ENCODE measurements around the gene SMARCD2.

The SMARCD2 gene

DNA sequence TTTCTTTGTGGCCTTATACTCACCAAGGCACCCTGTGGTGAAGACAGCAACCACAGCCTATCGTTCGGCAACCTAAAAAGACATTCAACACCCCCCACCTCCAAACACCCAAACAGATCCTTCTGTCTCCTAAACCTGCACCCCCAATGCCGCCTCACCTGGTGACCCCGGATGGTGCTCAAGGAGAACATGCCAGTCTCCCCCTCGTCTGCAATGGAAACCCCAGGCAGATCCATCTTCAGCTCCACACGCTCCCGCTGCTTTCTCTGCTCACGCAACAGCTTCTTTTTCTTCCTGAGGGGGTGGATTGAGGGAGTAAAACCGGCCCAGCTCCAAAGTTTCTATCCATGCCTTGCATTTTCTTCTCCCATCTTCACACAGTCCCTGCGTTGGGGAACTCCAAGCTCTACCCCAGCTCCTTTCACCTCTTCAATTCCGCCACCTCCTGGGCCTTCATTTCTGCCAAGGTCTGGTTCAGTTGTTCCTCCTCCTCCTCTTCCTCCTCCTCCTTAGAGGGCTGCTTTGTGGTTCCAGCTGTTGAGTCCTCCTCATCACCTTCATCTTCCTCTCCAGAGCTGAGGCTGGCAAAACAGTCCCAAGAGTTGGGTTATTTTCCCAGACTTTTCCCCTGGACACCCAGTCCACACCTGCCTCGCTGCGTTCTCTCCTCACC, 18.7 kb downstream of the SMARCD2 start:
- DNase-seq: no peak
- Histone ChIP-seq H3K4me3 (ENCODE audit: low read length) (no peak overlapping the region), H3K9me3 (replicated peaks; ENCODE audit: insufficient read depth, low read length) (no peaks in the 10 kb centered on the region), H3K9me2 (replicated peaks; ENCODE audit: insufficient read depth, low read length) (no peaks in the 10 kb centered on the region), H3K36me3 (replicated peaks; ENCODE audit: insufficient read depth, low read length) (peaks cover 6% of the 10 kb centered on the region; the same call in 1 of the 2 replicates), H3K27me3 (replicated peaks; ENCODE audit: insufficient read depth, low read length) (no peaks in the 10 kb centered on the region), H2AFZ (ENCODE audit: low read length) (no peak overlapping the region), H4K20me1 (ENCODE audit: insufficient read depth, low read length) (no peaks in the 10 kb centered on the region), H3K79me2 (ENCODE audit: low read length) (peaks cover 52% of the 10 kb centered on the region), H3K27ac (ENCODE audit: low read length) (no peak overlapping the region), H3K9ac (ENCODE audit: low read length) (no peak overlapping the region), H3F3A (ENCODE audit: insufficient read depth, low read length) (no peaks in the 10 kb centered on the region; the same call in 1 of the 2 replicates), H3K4me1 (ENCODE audit: low read length) (peaks cover 10% of the 10 kb centered on the region), H3K4me2 (ENCODE audit: low read depth, low read length) (no peak overlapping the region)
- TF ChIP-seq EZH2phosphoT487 (IDR thresholded peaks at IDR 0.05; ENCODE audit: low read length) (no peak), EZH2 (optimal IDR thresholded peaks at IDR 0.05; ENCODE audit: low read depth, low read length) (no peak)
- TF ChIP-seq, protein P1, sequence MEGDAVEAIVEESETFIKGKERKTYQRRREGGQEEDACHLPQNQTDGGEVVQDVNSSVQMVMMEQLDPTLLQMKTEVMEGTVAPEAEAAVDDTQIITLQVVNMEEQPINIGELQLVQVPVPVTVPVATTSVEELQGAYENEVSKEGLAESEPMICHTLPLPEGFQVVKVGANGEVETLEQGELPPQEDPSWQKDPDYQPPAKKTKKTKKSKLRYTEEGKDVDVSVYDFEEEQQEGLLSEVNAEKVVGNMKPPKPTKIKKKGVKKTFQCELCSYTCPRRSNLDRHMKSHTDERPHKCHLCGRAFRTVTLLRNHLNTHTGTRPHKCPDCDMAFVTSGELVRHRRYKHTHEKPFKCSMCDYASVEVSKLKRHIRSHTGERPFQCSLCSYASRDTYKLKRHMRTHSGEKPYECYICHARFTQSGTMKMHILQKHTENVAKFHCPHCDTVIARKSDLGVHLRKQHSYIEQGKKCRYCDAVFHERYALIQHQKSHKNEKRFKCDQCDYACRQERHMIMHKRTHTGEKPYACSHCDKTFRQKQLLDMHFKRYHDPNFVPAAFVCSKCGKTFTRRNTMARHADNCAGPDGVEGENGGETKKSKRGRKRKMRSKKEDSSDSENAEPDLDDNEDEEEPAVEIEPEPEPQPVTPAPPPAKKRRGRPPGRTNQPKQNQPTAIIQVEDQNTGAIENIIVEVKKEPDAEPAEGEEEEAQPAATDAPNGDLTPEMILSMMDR (IDR thresholded peaks at IDR 0.05; ENCODE audit: low read length): no peak

DNA sequence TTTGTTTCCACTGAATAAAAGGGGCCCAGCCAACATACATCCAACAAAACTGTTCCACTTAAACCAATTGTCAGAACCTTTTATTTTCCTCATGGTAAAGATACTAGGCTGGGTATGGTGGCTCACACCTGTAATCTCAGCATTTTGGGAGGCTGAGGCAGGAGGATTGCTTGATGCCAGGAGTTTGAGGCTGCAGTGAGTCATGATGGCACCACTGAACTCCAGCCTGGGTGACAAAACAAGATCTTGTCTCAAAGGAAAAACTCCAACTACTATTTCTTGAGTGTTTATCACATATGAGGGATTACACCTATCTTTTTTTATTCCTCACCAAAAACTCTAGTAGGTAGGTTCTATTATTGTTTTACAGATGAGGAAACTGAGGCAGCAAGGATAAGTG, 19.9 kb downstream of the SMARCD2 start:
- H3K36me3 ChIP-seq (replicated peaks; ENCODE audit: insufficient read depth, low read length): peaks cover 14% of the 10 kb centered on the region; the same call in 1 of the 2 replicates
- no peaks in the 10 kb centered on the region for H3K27me3 ChIP-seq (replicated peaks; ENCODE audit: insufficient read depth, low read length)
- peaks cover 6% of the 10 kb centered on the region; the same call in 1 of the 2 replicates for H3K4me1 ChIP-seq (ENCODE audit: low read length)
- DNase-seq: no peak
- H3K9ac ChIP-seq (ENCODE audit: low read length): no peak overlapping the region
- no peak overlapping the region for H3K4me3 ChIP-seq (ENCODE audit: low read length)
- no peak for TF ChIP-seq EZH2phosphoT487 (IDR thresholded peaks at IDR 0.05; ENCODE audit: low read length)
- TF ChIP-seq, protein P1 (IDR thresholded peaks at IDR 0.05; ENCODE audit: low read length): no peak
- TF ChIP-seq EZH2 (optimal IDR thresholded peaks at IDR 0.05; ENCODE audit: low read depth, low read length): no peak
- H3K4me2 ChIP-seq (ENCODE audit: low read depth, low read length): no peak overlapping the region
- H3K79me2 ChIP-seq (ENCODE audit: low read length): peaks cover 49% of the 10 kb centered on the region
- H2AFZ ChIP-seq (ENCODE audit: low read length): no peak overlapping the region
- H3K27ac ChIP-seq (ENCODE audit: low read length): no peak overlapping the region
- H3F3A ChIP-seq (ENCODE audit: insufficient read depth, low read length): peaks cover 7% of the 10 kb centered on the region; the same call in 1 of the 2 replicates
- no peaks in the 10 kb centered on the region for H4K20me1 ChIP-seq (ENCODE audit: insufficient read depth, low read length)
- H3K9me3 ChIP-seq (replicated peaks; ENCODE audit: insufficient read depth, low read length): no peaks in the 10 kb centered on the region
- H3K9me2 ChIP-seq (replicated peaks; ENCODE audit: insufficient read depth, low read length): no peaks in the 10 kb centered on the region

DNA sequence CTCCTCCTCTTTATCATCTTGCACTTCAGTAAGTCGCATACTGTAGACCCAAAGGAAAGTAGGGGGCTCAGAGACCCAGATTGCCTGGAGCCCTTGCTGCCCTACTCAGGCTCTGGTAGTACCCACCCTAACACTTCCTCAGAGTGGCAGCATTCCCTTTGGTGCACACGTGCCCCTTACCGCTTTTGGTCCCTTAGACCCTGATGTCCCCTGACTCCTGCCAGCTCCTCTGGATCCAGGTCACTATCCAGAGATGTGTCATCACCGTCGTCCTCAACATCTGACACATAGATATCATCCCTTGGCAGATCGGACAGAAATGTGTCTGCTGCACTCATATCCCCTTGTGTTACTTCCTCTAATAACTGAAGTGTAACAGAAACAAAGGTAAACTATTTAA, 20.7 kb downstream of the SMARCD2 start:
- Histone ChIP-seq H3K36me3 (replicated peaks; ENCODE audit: insufficient read depth, low read length) (peaks cover 20% of the 10 kb centered on the region; the same call in 1 of the 2 replicates), H3K79me2 (ENCODE audit: low read length) (peaks cover 50% of the 10 kb centered on the region), H3K9ac (ENCODE audit: low read length) (no peak overlapping the region), H4K20me1 (ENCODE audit: insufficient read depth, low read length) (no peaks in the 10 kb centered on the region), H3F3A (ENCODE audit: insufficient read depth, low read length) (peaks cover 10% of the 10 kb centered on the region), H3K4me2 (ENCODE audit: low read depth, low read length) (no peak overlapping the region), H3K27ac (ENCODE audit: low read length) (no peak overlapping the region), H3K27me3 (replicated peaks; ENCODE audit: insufficient read depth, low read length) (no peaks in the 10 kb centered on the region), H3K4me3 (ENCODE audit: low read length) (no peak overlapping the region), H3K4me1 (ENCODE audit: low read length) (peaks cover 6% of the 10 kb centered on the region; the same call in 1 of the 2 replicates), H2AFZ (ENCODE audit: low read length) (no peak overlapping the region), H3K9me3 (replicated peaks; ENCODE audit: insufficient read depth, low read length) (no peaks in the 10 kb centered on the region), H3K9me2 (replicated peaks; ENCODE audit: insufficient read depth, low read length) (no peaks in the 10 kb centered on the region)
- TF ChIP-seq, protein P1 (IDR thresholded peaks at IDR 0.05; ENCODE audit: low read length): no peak
- TF ChIP-seq EZH2 (optimal IDR thresholded peaks at IDR 0.05; ENCODE audit: low read depth, low read length): no peak
- TF ChIP-seq EZH2phosphoT487 (IDR thresholded peaks at IDR 0.05; ENCODE audit: low read length): no peak
- DNase-seq: no peak
